HG03280 (cell line): Measurements from ENCODE around the gene ADAMTS17.
"Not testable (repeated sequence)": the region's sequence is repeated elsewhere in the genome, so short reads cannot be mapped to it uniquely, and the experiment has no call there.

Experiments
- ATAC-seq: cut with Tn5 transposase; IDR thresholded peaks from one replicate; pipeline ENCODE4 v1.9.1; 2021; ENCODE audit warnings: mild to moderate bottlenecking, moderate library complexity; ENCODE audit not compliant: unreplicated experiment

ADAMTS17 gene

GRCh38 chr15:99926532-99926931 lies 415.2 kb downstream of the ADAMTS17 start:
- ATAC-seq = not testable (repeated sequence)

DNA sequence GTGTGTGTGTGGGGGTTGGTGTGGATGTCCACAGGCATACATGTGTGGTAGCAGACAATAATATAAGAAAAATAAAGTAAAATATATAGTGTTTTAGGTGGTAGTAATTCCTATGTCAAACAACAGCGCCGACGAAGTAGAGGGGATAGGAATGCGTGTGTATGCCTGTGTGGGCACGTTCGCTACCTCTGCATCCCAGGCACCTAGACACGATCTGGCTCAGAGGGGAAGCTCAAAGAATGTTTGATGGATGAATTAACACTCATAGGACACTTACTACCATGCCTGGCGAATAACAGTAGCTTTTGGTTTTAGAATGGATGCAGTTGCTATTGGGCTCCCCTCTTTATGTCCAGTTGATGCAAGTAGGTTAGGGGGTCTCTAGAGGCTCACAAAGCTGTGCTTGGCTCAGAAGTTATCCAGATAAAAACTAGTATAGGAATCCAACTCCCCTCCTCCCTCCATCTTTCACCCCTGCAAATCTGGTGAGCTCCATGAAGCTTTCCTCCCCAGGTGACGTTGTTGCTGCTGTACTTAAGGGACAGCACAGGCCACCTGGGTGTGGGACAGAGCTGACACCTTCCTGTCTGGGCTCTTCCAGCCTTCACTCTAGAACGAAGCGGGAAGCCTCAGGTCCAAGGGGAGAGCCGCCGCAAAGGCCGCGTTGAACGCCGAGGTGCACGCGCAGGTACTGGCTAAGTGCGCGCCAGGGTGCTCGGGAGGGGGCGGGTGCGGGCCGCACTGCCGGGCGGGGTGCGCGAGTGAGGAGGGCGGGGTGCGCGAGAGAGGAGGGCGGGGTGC lies 415.9 kb downstream of the ADAMTS17 start:
- peak; percentile 45 for ATAC-seq

DNA sequence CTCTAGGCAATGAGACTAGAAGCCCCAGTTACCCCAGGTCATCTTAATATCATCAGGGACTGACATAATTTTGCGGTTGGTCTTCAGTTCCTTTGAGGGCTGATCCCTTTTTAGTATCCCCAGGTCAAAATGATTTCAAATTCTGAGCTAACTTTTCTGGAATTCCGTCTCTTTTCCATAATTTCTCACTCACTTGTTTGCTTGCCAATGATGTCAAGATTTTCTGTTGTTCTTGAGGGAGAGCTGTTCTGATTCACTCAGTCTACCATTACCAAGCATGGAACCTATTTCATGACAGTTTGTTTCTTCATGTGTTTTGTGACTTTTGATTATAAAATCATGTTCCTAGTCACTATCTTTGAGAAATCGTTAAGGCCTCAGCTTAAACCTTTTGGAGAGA lies 418.1 kb downstream of the ADAMTS17 start:
- no peak for ATAC-seq
